Right atrium auricular region (tissue), 2 donors: ENCODE measurements around the gene LRP1B. TPM values are rescaled to one million over a fixed set of nuclear protein-coding genes. Genes with fewer than 3 reads are reported as not detected.

Experiments used
- DNase-seq: peaks from one replicate; pipeline ENCODE4 v3.0.0-alpha.2; 2019; ENCODE audit warnings: low spot score
- H3K27ac ChIP-seq, 2 donors: fragments of 200-600 bp; sonication (generic); 1 replicate in 1 of 2; 2 replicates in 1 of 2; pipeline ENCODE4 v1.5.1; 2016 to 2019
- H3K27me3 ChIP-seq, 2 donors: fragments of 200-600 bp; sonication (generic); one replicate each; pipeline versions ENCODE4 v1.5.1 to v1.6.0; 2017 to 2019
- H3K36me3 ChIP-seq: fragments of 200-600 bp; sonication (generic); one replicate; pipeline ENCODE4 v1.5.1; 2016
- H3K4me1 ChIP-seq, 2 donors: fragments of 200-600 bp; sonication (generic); one replicate each; pipeline versions ENCODE4 v1.5.1 to v1.6.0; 2017 to 2019
- H3K4me3 ChIP-seq, 2 donors: fragments of 200-600 bp; sonication (generic); 1 replicate in 1 of 2; 2 replicates in 1 of 2; pipeline ENCODE4 v1.5.1; 2017 to 2019; ENCODE audit warnings: mild to moderate bottlenecking in 1 of 2, moderate library complexity in 1 of 2
- H3K9me3 ChIP-seq, 2 donors: fragments of 200-600 bp; sonication (generic); one replicate each; pipeline ENCODE4 v1.5.1; 2019
- CTCF ChIP-seq, 2 donors: fragments of 200-600 bp; sonication (generic); IDR thresholded peaks; one replicate each; pipeline ENCODE4 v1.5.1; 2019; ENCODE audit warnings: antibody characterized with exemption in 2 of 2
- total RNA-seq, 2 donors: library from RNA; depleted of rRNA; stranded (reverse); fragments of >200 nt; gene quantifications; one replicate each; pipeline ENCODE4 v1.1.0, GENCODE V29; 2016

LRP1B gene
- total RNA-seq, 2 donors from 2014 or later = 0.44 to 0.47 TPM

- no peaks in the 10 kb centered on the region for H3K36me3 ChIP-seq
These were observed 69.1 kb downstream of the LRP1B start for GRCh38 chr2:142061733-142062132.

GRCh38 chr2:142058149-142058548, 72.7 kb downstream of the LRP1B start:
- Histone ChIP-seq H3K27ac (no peak overlapping the region), H3K27me3 (no peaks in the 10 kb centered on the region), H3K4me1 (no peaks in the 10 kb centered on the region), H3K9me3 (no peaks in the 10 kb centered on the region), H3K4me3 (no peak overlapping the region), H3K36me3 (no peaks in the 10 kb centered on the region)
- TF ChIP-seq CTCF (IDR thresholded peaks at IDR 0.05) = no peak
- no peak for DNase-seq

More at GRCh38 chr2:142061733-142062132, 69.1 kb downstream of the LRP1B start:
- no peak overlapping the region for H3K27ac ChIP-seq
- no peaks in the 10 kb centered on the region for H3K4me1 ChIP-seq
- no peaks in the 10 kb centered on the region for H3K27me3 ChIP-seq
- H3K9me3 ChIP-seq = no peaks in the 10 kb centered on the region
- DNase-seq = no peak
- TF ChIP-seq CTCF (IDR thresholded peaks at IDR 0.05) = no peak
- H3K4me3 ChIP-seq = no peak overlapping the region

DNA sequence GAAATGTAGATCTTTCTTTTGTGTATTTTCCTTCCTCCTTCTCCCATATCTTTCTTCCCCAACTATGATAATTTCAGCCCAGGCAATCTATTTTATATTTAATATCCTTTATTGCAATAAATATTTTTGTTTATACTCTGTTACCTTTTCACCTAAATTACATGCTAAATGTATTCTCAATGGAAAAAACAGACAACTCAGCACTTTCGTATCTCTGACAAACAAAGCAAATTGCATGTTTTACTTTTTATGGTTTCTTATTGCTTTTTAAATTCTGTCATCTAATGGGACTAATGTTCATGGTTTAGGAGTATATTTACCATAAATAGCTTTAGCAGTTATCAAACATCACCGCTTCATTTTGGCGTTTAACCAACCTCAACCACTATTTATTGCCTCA, 74.0 kb downstream of the LRP1B start:
- Histone ChIP-seq H3K4me3 (no peak overlapping the region), H3K4me1 (no peaks in the 10 kb centered on the region), H3K36me3 (no peaks in the 10 kb centered on the region), H3K9me3 (no peaks in the 10 kb centered on the region), H3K27me3 (no peaks in the 10 kb centered on the region), H3K27ac (no peak overlapping the region)
- TF ChIP-seq CTCF (IDR thresholded peaks at IDR 0.05) = no peak
- DNase-seq = no peak

DNA sequence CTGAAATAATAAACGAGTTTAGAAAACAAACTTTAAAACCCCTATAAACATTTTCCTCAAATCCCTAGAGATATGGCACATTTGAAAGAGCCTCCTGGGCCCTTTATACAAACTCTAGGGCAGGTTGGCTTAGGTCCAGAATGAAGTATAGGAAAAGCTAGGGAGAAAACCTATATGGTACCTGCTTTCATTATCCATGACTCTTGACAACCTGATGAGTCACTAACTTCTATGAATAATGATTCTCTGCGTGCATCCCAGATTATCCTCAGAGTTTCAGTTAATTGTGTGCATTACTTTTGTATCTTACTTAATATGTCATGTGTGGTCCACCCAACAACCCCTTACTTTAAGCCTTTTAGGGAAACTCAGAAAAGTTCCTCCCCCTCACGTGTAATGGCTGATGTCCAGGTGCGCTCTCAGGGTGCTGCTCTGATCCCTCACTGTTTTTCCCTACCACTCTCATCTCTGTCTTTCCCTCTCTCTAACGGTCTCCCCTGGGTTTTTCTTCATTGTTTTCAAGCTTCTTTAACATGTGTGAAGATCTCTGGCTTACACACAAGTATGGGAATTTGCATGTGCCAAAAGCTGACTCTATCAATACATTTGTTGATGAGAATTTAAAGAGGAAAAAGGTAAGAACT, 78.5 kb downstream of the LRP1B start:
- Histone ChIP-seq H3K36me3 (no peaks in the 10 kb centered on the region), H3K27me3 (no peaks in the 10 kb centered on the region), H3K9me3 (no peaks in the 10 kb centered on the region), H3K27ac (no peak overlapping the region), H3K4me1 (no peaks in the 10 kb centered on the region), H3K4me3 (no peak overlapping the region)
- no peak for DNase-seq
- no peak for TF ChIP-seq CTCF (IDR thresholded peaks at IDR 0.05)

DNA sequence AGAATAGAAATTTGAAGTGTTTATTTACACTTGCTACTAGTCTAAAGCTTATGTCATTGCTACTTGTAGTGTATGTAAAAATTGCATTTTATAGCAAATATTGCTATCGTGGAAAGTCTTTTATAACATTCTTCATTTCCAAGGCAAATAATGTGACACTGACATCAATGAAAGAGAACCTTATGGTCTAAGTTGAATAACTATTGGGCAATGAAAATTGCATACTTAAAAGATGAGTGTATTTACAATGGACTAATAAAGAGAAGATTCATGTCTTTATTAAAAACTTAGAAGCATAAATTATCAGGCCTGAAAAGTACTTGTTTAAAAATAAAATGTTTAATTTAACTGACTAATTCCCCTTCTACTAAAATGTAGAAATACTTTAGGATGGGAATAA, 82.2 kb downstream of the LRP1B start:
- Histone ChIP-seq H3K4me1 (no peaks in the 10 kb centered on the region), H3K9me3 (no peaks in the 10 kb centered on the region), H3K27ac (no peak overlapping the region), H3K4me3 (no peak overlapping the region), H3K36me3 (no peaks in the 10 kb centered on the region), H3K27me3 (no peaks in the 10 kb centered on the region)
- DNase-seq = no peak
- TF ChIP-seq CTCF (IDR thresholded peaks at IDR 0.05) = no peak

DNA sequence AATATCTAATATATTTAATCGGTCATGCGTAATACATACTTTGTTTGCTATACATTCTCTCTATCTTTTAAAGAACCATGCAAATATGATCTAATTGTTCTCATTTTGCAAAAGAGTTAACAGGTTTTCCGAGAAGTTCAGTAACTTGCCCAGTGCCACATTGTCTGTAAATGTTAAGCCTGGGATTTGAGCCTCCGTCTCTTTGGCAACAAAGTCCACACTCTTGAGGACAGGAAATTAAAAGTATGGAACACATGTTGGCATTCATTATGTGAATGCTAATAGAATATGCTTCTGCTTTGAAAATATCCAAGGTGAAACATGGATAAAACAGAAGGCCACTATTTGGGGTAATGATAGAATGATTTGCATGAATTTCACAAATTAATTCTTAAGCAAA, 85.2 kb downstream of the LRP1B start:
- Histone ChIP-seq H3K27me3 (no peaks in the 10 kb centered on the region), H3K9me3 (no peaks in the 10 kb centered on the region), H3K27ac (no peak overlapping the region), H3K4me3 (no peak overlapping the region), H3K36me3 (no peaks in the 10 kb centered on the region), H3K4me1 (no peaks in the 10 kb centered on the region)
- TF ChIP-seq CTCF (IDR thresholded peaks at IDR 0.05) = no peak
- DNase-seq = no peak
